HG03196 (cell line): ENCODE data around the gene MLLT11.

Experiments used
- ATAC-seq: cut with Tn5 transposase; IDR thresholded peaks from one replicate; pipeline ENCODE4 v1.9.1; 2021; ENCODE audit not compliant: unreplicated experiment

MLLT11 gene, protein sequence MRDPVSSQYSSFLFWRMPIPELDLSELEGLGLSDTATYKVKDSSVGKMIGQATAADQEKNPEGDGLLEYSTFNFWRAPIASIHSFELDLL

DNA sequence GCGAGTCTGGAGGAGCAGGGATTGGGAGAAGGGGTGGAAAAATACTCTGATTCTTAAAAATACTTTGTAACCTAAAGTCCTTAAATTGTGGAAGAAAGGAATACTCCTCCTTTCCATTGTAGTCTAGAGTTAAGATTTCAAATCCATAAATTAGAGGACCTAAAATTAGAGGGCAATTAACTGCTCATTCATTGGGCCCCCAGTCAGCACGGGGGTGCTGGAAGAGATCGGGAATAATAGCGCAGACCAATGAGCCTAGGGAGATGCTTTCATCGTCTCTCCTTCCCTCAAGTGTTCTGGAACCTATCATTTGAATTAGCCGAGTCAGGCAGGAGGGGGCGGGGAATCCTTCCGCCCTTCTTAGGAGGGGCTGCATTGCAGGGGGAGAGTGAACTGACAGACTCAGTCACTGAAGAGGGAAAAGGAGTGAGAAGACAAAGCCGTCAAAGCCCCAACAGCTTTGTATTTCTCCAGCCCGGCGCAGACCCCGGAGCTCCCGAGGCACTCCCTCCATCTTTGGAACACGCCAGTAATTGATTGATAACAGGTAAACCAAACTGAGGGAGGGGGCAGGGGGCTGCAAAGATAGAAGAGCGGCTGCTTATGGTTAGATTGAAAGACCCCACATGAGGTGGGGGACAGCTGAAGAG is at the start of gene MLLT11:
MLLT11 (plus strand) TSS at position 391 of the 650 bp plus-strand sequence. CDS start 6,828 bp downstream, outside the sequence.
- ATAC-seq: no peak

DNA sequence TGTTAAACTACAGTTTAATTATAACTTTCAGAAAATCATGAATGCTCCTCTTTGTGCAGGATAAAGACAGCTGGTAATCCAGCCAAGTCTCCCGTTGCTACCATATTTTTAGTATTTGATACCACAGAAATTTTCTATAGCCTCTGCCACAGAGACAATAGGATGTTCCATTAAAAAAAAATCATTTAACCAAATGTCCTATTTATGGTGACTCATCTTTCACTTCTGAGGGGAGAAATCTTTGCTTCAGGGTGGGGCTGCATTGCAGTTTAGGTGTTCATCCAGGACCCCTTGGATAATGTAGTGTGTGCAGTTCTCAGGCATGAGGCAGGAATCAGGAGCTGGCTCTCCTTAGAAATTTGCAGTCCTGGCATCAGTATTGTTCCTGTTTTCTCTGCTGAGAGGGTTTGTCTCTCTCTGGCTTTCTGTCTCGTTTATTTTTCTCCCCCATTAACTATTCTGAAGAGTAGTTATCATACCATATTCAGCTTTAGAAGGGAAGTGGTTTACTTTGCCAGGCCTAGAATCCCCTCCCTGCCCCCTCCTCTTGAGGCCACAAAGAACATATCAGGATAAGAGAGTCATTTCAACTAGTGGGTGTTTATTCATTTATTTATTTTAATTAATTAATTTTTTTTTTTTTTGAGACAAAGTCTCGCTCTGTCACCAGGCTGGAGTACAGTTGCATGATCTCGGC is 48.9 kb upstream of the MLLT11 start:
- no peak for ATAC-seq

DNA sequence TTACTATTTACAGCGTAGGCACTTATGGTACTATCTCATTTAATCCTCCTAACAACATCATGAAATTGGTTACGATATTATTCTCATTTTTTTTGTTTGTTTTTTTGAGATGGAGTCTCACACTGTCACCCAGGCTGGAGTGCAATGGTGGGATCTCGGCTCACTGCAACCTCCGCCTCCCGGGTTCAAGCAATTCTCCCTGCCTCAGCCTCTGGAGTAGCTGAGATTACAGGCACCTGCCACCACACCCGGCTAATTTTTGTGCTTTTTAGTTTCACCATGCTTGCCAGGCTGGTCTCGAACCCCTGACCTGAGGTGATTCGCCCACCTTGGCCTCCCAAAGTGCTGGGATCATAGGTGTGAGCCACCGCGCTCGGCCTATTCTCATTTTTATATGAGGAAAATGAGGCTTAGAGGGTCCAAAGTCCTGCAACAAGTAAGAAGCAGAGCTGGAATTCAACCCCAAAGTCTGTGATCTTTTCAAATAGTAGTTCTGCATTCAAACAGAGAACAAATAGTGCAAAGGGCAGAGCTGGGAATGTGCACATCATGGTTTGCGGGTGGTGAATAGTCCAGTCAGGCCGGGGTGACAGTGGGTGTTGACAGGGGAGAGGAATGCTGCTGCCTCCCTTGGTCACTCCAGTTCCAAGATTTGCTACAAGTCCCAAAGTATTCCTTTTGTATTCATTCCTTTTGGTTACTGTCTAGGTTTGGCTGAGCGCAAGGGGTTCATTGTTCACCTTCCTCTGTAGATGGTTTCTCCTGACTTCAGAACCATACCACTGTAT is 47.3 kb upstream of the MLLT11 start:
- ATAC-seq: no peak

DNA sequence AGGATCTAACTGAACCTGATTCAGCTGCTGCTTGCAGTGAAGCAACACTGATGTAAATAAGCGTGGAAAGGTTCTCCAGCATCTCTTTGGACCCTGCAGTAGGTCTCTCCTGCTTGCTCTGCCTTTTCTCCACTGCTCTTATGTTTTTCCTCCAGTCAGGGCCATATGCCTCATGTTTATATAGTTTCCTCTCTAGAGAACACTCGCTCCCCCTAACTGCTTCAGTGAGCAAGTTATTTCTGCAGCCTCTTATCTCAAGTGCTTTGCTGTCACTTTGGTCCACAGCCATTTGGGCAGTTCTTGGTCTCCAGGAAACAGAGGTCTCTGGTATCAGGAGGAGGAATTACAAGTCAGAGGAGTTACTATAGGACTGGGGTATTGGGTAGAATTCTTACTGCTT is 46.7 kb upstream of the MLLT11 start:
- ATAC-seq: no peak

DNA sequence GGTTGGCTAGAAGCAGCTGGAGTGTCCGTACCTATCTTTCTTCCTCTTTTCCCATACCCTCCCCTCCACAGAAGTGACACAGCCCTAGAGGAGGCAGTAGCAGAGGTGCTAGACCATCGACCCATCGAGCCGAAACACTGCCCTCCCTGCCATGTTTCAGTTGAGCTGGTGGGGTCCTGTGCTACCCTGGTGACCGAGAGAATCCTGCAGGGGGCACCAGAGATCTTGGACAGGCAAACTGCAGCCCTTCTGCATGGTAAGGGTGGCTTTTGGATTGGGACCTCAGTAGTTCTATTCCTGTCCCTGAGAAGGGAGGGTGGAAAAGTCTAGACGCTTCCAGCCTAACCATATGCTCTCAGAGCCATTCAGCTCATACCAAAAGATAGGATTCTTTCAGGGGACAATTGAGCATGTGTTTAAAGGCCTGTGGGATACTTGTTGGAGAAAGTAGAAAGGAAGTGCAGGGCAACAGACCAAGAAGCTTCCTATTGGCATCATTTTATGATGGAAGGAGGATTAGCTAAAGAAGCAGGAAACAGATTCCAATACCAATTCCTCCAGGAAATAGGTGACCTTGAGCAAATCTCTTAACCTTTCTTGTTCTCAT is 35.6 kb upstream of the MLLT11 start:
- ATAC-seq: no peak

DNA sequence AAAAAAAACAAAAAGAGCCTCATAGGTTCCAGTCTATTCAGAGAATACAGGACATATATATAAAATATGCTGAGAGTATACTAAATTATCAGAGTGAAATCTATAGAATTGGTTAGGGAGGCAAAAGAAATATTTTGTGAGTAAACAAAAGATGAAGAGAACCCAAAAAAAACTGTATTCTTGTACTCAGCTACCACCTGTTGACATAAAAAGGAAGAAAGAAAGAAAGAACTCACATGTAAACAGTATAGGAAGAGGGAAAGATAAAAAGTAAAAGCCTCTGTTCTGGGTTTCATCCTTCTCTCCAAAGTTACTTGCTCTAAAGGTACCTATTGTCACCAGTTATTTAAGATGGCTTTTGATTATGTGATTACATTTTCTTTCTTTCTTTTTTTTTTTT is 33.7 kb upstream of the MLLT11 start:
- ATAC-seq: no peak

DNA sequence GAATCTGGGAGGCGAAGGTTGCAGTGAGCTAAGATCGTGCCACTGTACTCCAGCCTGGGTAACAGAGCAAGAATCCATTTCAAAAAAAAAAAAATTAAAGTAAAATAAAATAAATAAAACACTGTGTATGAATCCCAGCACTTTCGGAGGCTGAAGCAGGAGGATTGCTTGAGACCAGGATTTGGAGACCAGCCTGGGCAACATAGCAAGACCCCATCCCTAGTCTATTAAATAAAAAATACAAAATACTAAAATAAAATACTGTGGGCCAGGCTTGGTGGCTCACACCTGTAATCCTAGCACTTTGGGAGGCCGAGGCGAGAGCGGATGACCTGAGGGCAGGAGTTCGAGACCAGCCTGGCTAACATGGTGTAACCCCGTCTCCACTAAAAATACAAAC is 28.0 kb upstream of the MLLT11 start:
- ATAC-seq: no peak

DNA sequence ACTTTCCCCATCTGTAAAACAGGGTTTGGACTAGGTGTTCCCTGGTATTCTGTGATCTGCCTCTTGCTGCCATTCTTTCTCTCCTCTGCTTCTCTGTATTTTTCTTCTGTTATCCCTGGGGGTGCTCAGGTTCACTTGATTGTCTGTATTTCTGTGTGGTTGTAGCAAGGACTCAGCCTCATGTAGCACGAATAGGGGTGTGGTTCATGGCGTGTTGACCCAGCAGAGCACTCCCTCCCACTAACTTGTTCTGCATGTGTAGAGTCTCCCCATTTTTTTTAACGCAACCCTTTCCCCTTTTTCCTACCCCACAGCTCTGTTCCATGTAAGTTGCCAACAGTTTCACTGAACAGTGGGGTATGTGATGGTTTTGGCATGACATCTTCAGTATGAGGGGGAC is 25.0 kb upstream of the MLLT11 start:
- ATAC-seq: no peak

DNA sequence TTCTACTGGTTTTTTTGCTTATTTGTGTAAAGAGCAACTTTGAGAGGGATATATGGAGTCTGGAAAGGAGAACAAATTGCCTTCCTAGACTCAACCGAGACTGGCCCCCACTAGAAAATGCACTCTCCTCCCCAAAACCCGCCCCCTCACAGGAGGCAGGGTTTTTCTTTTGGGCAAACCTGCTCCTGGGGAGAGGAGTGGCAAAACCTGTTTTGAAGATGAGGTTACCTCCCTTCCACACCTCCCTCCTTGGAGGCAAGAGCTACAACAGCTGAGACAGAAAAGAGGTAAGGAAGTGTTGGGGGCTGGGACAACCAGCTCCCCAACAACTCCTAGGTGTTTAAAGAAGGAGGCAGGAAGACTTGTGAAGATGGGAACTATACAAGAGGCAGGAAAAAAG is 23.8 kb upstream of the MLLT11 start, which contains the start of gene BNIPL:
BNIPL (plus strand) TSS at position 231 of the 400 bp plus-strand sequence; CDS start at position 371, 140 bp downstream.
- ATAC-seq: no peak

DNA sequence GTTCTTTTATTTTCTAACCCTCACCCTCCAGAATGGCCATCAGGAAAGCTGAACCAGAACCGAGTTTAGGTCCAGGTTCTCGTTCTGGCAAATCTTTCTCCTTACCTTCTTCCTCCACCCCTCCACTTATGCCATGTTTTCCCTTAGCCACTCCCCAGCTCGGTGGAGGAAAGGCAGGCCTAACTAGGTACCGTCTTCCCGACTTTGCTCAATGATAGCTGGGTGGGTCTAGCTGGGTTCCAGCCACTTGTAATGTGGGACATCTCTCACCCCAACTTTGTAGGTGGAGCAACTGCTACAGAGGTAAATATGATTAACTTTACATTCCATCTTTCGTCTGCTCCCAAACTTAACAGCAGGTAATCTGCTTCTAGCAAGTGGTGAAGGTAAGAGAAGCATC is 23.2 kb upstream of the MLLT11 start:
- no peak for ATAC-seq

DNA sequence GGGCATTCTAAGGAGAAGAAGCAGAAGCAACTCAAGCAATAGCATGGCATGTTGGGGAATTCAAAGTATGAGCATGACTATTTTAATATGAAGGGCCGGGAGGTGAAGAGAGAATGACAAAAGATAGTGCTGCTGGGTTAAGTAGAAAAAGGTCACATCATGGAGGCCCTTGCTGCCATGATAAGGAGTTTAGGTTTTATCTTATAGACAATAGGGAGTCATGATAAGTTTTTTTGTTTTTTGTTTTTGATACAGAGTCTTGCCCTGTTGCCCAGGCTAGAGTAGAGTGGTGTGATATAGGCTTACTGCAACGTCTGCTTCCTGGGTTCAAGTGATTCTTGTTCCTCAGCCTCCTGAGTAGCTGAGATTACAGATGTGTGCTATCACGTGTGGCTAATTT is 20.7 kb upstream of the MLLT11 start:
- ATAC-seq: no peak

DNA sequence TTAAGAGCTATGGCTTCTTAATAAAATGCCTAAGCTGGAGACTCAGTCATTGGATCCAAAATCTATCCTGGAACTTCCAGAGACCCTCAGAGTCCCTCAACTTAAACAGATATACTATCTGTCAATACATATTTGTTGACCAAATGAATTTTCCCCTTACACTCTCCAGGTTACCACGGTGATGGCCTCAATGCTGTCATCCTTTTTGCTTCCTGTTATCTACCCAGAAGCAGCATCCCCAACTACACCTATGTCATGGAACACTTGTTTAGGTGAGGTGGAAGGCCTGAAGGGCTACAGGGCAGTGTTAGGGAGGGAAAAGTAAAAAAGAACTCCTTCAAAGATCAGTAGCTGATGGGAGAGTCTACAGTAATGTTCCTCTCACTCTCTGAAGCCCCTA is 17.0 kb upstream of the MLLT11 start:
- no peak for ATAC-seq

DNA sequence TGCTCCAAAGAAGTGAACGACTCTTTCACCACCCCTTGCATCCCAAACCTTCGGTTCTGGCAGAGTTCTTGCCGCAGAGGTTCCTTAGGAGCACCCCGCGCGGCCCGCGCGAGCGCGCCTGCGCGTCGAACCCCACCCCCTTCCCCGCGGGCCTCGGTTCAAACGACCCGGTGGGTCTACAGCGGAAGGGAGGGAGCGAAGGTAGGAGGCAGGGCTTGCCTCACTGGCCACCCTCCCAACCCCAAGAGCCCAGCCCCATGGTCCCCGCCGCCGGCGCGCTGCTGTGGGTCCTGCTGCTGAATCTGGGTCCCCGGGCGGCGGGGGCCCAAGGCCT is 12.6 kb upstream of the MLLT11 start, which contains the start of gene C1orf56:
C1orf56 (plus strand) TSS at position 161 of the 334 bp plus-strand sequence; CDS start at position 258, 97 bp downstream.
- ATAC-seq: peak; percentile 43

DNA sequence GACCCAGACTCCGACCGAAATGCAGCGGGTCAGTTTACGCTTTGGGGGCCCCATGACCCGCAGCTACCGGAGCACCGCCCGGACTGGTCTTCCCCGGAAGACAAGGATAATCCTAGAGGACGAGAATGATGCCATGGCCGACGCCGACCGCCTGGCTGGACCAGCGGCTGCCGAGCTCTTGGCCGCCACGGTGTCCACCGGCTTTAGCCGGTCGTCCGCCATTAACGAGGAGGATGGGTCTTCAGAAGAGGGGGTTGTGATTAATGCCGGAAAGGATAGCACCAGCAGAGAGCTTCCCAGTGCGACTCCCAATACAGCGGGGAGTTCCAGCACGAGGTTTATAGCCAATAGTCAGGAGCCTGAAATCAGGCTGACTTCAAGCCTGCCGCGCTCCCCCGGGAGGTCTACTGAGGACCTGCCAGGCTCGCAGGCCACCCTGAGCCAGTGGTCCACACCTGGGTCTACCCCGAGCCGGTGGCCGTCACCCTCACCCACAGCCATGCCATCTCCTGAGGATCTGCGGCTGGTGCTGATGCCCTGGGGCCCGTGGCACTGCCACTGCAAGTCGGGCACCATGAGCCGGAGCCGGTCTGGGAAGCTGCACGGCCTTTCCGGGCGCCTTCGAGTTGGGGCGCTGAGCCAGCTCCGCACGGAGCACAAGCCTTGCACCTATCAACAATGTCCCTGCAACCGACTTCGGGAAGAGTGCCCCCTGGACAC is 12.1 kb upstream of the MLLT11 start:
- peak; percentile 46 for ATAC-seq

DNA sequence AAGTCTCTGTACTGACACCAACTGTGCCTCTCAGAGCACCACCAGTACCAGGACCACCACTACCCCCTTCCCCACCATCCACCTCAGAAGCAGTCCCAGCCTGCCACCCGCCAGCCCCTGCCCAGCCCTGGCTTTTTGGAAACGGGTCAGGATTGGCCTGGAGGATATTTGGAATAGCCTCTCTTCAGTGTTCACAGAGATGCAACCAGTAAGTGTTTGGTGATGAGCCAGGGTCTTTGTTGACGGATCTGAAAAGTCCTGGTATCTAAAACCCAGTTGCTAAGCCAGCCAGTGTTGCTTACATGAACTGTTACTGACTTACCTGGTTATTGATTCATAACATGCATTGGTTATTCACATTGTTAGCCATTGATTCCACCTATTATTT is 11.6 kb upstream of the MLLT11 start:
- ATAC-seq: no peak

DNA sequence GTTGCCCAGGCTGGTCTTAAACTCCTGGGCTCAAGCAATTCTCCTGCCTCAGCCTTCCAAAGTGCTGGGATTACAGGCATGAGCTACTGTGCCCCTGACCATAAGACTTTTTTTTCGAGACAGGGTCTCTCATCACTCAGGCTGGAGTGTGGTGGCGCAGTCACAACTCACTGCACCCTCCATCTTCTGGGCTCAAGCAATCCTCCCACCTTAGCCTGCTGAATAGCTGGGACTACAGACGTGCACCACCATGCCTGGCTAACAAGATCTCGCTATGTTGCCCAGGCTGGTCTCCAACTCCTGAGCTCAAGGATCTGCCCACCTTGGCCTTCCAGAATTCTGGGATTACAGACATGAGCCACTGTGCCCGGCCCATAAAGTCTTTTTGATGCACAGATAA is 10.7 kb upstream of the MLLT11 start:
- ATAC-seq: no peak

DNA sequence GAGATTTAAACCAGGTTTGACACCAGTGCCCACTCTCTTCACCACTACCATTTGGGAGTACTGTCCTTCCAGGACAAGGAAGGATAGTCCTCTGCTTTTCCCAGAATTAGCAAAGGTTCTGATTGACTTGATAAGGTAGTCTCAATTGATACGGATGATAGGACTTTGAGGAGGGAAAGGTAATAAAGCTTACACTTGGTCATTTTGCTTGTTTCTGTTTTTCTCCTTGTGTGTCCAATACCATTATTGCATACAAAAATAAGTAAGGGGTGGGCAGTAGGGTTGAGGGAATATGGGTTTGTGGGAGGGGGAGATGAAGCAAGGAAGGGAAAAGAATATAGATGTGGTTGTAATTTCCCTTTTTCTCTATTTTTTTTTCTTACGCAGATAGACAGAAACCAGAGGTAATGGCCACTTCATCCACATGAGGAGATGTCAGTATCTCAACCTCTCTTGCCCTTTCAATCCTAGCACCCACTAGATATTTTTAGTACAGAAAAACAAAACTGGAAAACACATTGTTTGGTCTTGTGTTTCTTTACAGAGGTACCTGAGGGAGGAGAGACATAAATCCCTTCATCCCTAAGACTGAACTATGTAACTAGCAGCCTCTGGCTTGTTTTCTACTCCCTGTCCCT is 10.0 kb upstream of the MLLT11 start:
- ATAC-seq: no peak

DNA sequence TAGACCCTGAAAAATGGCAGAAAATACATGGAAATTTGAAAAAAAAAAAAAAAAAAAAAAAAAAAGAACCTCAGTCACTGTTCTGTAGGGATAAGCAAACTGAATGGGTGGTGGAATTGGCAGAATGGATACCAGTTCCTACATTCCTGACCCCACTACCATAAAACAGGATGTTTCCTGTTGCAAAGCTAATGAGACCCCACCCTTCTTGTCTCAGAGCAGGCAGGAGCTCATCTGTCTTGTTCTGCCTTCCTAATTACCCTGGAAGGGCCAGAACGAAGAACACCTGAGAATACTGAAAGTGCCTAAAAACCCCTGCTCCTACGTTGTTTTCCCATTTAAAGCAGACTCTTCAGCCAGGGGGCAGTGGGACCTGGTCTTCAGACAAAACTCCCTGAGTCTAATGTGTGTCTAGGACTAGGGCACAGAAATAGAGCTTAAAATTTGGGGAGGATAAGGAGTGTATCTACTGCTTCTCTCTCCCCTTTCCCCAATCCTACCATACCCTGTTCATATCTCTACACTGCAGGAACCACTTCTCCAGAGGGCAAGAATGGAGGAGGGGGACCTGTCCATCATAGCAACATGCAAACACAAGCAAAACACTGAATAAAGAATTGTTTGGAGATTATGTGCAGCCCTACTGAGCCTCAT is 8.7 kb upstream of the MLLT11 start:
- ATAC-seq: no peak

DNA sequence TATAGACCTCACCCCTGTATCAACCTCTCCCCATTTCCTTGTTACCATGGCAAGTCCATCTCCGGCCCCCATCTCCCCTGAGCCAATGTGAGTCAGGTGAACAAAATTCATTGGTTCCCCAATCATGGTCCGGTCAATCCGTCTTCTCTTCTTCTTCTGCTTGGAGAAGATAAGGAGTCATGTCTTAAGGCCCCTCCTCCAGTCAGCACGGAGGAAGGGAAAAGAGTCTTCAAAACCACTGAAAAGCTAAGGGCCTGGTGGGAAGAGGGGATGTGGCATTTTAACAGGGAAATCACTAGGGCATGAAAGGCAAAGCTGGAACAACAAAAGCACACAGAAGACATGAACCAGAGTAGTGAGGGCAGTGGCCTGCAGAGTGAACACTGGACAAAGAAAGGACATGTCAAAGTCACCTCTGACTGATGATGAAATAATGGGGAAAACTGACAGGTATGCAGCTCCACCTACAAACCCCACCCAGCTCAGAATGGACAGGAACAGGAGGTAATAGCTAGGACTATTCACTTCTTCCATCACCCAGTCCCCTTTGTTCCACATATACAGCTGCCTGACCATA is 5.1 kb upstream of the MLLT11 start:
- ATAC-seq: no peak
